ENCODE results near the gene YAF2.

GRCh38 chr12:42143452-42144157, 94.4 kb downstream of the YAF2 start:
- peak in 1 of 5 experiments; percentile 9 for TF ChIP-seq CTCF (IDR thresholded peaks at IDR 0.05)
- TF ChIP-seq EP300 (IDR thresholded peaks at IDR 0.05; ENCODE audit: low read depth) = no peak
- TF ChIP-seq POLR2AphosphoS5 (IDR thresholded peaks at IDR 0.05) = no peak
- no peak for TF ChIP-seq POLR2A (IDR thresholded peaks at IDR 0.05)

Data from transverse colon (tissue), 4 donors.